ENCODE measurements around the gene ADAMTS17.

ADAMTS17 gene

DNA sequence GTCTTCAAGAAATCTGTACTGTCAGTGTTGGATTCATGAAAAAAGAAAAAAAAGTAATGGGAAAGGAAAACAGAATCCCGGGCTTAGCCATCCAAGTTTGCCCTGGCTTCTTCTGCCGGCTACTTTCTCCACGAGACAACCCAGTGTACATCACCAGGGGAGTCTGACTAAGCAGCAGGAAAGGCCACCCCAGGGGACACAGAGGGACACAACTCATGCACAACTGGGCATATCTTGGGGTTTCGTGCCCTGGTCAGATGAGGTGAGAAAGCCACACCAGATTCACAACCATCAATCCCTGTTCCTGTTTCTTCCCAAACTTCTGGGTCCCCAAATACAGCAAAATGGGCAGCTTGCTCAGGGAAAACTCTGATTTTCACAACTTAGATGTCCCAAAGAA, 33.2 kb downstream of the ADAMTS17 start:
- DNase-seq, result no peak

DNA sequence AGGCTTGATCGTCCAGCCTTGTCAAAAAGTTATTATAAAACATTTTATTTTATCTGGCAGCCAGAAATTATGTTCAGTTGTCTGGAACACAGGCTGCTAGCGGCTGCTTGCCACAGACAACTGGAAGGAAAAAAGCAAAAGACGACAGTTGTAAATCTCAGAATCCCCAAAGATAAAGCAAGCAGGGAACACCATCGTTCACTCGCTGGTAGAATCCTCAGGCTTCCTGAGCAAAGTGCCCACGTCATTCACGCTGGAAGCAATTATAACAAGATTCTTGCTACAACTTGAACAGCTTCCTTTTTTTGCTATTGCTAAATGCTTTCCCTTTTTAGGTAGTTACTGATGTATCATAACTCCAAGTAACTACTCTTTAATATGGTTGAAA, 33.6 kb downstream of the ADAMTS17 start:
- DNase-seq, result no peak

DNA sequence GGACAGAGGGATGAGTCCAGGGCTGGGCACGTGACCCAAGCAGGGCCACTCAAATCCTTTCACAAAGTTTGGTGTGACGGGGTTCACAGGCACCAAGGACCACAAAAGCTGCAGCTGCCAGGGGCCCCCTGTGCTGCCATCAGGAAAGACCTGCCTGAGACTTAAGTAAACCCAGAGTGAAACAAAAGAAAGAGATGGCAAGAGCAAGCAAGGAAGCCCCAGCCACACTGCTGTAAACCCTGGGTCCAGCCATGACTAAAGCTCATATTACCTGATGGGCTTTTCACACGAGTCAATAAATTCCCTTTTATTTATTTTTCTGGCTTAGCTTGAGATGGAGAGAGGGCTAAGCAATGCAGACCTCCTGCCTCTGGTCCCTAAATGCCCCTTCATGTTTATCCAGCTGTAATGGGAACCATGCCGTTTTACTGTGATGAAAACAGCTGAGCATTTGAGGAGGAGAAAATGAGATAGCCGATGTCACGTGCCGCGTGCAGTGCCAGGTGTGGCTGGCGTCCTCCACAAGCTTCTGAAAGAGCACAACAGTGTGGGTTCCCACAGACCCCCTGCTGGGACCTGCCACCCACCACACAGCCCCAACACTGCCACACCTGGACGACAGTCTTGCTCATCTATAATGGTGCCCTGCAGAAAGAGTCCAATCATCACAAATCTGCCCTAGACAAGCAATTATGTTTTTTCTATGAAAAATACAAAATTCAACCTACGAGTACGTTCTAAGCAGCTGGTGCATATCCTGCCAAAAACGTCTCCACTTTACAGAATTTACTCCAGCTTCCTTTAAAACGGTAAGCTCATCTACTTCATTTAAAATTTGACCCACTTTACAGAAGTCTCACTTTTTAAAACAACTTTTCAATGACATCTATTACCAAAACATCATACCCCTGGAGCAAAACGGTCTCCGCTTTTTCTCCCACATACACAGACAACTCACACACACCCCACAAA, 34.2 kb downstream of the ADAMTS17 start:
- no peak for DNase-seq

DNA sequence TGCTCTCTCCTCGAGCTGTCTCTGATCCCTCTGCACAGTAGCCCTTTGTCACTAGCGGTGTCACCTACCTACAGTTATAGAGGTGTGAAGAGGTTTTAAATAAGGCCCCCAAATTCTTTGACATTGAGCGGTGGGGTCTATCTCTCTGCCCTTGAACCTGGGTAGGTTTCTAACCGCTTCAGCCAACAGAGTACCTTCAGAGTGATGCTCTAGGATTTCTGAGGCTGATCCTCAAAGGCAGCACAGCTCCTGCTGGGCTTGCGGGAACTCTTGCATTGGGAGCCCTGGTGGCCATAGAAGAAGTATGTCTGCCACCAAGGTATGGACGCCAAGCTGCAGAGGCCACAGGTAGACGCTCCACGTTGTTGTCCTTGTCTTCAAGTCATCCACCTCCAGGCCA, 35.7 kb downstream of the ADAMTS17 start:
- DNase-seq, result no peak

DNA sequence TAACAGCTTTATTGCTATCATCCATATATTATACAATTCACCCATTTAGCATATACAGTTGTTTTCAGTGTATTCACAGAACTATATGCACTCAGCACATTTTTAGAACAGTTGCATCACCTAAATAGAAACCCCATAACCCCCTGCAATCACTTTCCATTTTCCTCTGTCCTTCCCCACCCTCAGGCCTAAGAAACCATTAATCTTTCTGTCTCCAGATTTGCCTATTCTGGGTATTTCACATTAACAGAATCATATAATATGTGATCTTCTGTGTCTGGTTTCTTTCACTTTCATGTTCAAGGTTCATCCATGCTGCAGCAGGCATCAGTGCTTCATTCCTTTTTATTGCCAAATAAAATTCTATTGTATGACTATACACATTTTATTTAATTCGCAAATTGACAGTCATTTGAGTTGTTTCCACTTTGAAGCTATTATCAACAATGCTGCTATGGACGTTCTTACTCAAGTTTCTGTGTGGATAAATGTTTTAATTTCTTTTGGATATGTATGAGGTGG, 39.8 kb downstream of the ADAMTS17 start:
- DNase-seq, result no peak

DNA sequence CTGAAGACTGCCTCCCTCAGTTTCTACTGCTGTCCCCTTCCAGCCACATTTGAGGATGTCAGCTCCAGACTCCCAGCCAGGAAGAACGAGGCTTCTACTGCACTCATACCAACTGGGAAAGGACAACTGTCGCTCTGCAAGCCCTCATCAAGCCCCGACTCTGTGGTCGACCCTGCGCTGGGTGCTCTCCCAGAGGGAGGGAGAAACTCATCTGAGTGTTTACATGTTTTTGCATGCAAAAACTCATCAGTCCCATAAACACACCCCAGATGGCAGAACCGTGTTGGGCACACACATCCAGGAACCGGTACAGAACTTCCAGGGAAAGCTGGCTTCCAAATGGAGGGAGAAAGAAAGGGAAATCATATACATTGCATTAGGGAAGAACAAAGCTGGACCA, 43.5 kb downstream of the ADAMTS17 start:
- no peak for DNase-seq

DNA sequence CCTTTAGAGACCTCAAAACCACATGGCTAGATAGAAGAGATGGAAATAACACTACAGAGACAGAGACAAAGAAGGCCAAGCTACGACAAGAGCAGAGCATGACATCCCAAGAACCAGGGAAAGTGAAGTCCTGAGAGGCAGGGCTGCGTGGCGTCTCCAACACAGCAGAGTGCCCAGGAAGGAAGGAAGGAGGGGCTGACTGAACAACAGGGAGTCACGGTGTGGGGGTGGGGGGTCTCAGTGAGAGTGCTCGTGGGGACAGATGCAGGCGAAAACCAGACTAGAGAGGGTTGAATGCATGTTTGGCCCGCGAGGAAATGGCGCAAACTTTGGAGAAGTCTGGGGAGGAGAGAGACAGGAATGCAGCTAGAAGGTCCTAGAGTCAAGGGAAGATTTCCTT, 44.0 kb downstream of the ADAMTS17 start:
- no peak for DNase-seq

DNA sequence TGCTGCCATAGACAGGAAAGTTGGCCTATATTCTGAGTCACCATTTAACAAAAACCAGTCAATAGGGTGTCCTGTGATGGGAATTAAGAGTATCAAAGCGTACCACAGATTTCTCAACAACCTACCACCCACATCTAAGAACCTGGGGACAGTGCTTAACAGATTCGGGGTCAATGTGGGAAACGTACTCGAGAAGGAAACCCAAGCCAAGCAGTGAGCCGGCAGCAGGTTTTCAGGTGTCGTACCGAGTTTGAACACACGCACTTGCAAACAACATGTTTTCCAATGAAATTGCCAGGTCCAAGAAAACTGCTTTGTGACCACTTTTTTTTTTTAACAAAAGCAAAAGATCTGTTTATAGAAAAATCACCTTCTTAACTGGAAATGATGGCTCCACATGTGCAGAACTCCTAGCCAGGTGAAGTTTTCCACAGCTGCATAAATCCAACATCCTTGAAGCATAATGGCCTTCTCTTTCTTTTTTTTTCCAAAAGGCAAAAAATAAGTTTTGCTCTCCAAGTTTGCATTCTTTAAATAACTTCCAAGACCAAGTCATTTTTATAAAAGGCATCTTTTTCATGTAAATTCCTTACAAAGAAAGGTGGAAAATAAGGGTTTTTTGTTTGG, 45.7 kb downstream of the ADAMTS17 start:
- no peak for DNase-seq

DNA sequence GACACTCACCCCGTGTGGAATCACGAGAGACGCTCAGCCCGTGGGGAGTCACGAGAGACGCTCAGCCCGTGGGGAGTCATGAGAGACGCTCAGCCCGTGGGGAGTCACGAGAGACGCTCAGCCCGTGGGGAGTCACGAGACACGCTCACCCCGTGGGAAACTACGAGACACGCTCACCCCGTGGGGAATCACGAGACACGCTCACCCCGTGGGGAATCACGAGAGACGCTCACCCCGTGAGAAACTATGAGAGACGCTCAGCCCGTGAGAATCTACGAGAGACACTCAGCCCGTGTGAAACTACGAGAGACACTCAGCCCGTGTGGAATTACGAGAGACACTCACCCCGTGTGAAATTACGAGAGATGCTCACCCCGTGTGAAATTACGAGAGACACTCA, 49.8 kb downstream of the ADAMTS17 start:
- no peak for DNase-seq

DNA sequence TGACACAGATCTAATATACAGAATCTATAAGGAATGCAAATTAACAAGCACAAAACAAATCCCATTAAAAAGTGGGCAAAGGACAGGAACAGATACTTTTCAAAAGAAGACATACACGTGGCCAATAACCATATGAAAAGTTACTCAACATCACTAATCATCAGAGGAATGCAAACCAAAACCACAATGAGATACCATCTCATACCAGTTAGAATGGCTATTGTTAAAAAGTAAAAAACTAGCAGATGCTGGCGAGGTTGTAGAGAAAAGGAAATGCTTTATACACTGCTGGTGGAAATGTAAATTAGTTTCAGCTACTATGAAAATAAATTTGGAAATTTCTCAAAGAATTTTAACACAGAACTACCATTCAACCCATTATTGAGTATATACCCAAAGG, 50.7 kb downstream of the ADAMTS17 start:
- no peak for DNase-seq

DNA sequence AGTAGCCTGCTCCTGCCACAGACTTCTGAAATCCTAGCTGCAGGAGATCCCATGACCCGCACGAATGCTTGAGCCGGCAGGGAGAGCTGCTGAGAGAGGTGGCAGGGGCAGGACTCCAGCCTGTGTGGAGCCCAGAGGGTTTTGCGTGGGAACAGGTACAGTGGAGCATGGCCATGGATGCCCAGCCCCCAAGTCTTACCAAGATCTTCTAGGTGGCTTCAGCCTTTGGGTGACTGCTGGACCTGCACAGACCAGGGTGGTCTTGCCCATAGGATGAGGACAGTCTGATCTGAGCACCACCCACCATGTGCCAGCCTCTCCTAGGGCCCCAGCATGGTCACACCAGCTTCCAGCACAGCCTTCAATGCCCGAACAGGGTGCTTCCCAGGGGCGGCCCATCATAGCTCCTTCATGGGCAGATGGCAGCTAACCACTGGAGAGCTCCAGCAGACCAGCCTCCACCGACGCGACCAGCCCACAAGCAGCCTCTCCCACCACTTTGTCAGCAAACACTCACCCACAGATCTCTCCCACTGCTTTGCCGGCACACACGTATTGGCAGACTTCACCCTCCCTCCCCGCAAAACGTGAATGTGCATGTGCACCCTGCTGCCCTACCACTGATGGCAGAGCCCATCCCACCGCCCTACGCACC, 56.0 kb downstream of the ADAMTS17 start:
- no peak for DNase-seq

DNA sequence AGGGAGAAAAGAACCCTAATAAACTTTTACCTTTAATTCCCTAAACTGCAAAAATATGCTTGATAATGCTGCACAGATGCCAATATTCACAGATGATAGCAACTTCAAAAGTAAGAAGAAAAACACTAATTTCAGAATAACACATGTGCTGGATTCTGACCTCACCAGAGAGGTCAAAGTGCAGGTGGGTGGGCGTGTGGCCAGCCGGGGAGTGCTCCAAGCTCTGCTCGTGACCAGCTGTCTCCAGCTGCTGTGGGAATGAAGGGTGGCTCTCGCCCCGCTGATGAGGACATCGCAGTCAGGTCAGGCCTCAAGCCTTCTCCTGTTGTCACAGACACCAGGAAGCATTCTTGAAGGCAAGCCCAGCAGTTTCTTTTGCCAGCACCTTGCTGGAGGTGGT, 57.1 kb downstream of the ADAMTS17 start:
- no peak for DNase-seq

DNA sequence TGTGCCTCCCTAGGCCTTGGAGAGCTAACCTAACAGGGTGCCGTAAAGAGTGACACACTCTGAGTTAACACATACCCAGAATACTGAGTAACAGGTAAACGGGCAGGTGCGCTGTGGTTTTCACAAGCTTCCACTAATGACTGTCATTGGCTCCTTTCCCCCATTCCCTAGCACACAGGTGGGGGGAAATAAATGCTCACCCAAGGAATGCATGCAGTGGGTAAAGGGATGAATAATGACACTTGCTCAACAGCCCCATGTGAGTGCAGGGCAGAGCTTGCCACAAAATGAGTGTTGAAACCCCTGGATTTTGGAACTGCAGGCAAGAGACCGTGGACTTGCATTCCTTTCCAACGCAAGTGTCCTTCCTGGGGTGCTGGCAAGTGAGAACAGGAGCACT, 57.6 kb downstream of the ADAMTS17 start:
- DNase-seq, result no peak

DNA sequence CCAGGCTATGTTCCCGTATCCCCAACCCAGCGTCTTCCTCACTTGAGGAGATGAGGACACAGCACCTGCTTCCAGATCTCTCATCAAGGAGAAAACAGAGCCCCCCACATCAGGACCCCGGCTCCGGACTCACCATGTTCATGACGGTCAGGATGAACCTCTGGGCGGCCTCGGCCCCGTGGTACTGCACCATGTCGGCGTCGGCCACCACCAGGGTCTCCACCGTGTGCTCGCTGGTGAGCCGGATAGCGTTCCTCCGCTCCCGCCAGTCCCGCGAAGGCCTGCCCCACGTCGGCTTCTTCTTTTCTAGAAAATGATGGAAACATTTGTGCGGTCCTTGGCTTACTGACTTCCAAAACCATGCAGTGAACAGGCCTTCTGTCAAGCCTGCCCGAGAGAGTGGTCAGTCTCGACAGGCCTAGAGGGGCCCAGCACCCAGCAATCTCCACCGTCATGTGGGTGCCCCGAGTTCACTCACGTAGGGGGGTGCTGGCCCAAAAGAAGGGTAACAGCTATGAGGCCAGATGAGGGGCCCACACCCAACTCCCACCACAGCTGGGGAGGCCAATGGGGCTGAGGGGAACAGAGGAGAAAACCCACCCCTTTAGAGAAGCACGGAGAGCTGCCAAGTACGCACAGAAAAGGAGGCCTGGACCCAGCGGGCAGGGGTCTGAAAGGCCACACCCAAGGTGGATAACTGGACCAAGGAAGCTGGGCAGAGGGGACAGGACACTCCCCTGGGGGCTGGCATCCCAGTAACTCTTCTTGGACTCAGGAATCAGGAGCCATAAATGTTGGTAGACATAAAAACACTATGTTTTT, 60.5 kb downstream of the ADAMTS17 start:
- no peak for DNase-seq

DNA sequence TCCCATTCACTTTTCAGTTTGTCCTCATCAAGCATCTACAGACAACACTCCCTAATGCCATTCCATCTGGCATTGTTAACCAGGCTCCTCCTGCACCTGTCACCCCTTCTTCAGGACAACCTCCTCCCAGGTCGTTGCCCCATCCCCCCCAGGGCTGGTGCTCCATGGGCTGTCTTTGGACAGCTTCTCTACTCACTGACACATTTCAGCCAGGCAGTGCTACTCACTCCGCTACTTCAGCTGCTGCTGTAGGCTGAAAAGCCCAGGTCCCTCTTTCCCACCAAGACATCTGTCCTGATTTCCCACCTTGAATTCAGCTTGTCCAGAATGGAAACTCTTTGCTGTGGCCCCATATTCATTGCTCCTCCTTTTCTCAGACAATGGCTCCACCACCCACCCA, 61.9 kb downstream of the ADAMTS17 start:
- no peak for DNase-seq

DNA sequence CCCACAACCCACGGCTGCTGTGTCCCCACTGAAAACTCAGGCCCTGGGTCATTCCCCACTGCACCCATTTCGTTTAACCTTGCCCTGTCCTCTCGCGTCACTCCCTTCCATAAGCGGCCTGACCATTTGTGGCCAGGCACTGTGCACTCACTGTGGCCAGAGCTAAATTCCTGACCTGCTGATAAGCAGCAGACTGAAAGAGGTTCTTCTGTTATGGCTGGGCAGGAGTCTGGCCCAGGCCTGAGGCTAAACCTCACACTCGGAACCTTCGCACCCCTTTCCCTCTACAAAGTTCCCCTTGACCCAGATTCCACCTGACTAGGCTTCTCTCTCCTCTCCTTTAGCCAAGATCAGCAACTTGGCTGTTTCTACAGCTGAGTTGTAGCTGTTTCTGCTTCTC, 62.3 kb downstream of the ADAMTS17 start:
- no peak for DNase-seq

DNA sequence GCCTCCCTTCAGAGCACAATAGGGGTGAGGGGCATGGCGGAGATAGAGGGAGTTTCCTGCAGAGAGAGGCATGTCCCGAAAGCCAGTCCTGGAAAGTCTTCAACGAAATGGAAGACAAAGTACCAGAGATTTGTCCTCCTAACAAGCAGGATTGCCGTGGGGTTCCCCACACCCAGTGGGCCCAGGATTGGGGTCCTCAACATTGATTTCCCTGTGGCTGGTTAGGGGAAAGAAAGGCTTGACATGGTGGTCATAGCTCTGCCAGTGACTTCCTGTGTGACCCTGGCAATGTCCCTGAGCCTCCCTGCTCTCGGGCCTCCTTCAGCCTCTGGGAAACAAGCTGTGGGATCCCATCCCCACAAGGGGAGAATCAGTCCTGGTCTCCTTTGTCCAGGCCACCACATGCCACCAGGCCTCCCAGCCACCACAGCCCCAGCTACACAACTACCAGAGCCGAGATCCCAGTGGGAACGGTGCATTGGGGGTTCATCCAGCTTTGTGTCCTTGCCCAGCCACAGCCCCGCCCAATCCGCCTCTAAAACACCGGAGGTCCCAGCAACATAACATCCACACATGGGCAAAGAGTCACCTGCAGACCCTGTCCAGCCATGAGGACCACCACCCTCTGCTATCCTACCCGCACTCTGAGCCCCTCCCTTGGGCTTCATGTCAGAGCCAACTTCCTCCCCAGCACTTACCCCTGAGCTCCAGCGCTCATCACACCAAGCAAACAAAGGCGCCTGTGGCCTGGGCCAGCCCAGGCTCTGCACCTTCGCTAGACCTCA, 63.0 kb downstream of the ADAMTS17 start:
- DNase-seq, result no peak

DNA sequence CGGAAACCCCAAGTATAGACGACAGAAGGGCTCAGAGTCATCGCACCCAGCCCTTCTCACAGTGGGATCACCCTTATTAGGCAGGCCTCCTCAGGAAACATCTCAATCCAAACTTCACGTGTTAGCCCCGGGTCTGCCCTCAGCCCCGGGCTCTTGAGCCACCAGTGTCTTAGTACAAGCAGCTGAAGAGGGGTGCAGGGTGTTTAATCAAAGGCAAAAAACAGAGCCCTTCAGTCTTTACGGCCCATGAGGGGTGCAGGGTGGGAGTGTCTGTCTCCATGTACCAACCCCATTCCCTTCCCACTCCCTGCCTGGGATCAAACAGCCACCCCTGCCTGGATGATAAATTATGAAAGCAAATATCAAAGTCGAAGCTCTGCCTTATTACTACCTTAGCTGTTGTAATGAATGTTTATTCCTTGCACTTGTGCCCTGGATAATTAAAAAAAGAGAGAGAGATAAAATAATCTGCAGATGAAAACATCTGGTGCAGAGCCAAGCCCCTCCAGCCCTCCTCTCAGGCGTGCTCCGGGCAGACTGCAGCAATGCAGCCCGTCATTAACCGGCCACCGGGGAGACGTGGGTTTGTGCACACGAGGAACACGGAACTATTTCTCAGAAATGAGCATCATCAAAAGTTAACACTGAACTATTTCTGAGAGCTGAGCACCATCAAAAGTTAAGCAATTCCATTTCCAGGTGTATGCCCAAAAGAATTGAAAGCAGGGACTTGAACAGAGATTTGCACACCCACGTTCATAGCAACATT, 64.5 kb downstream of the ADAMTS17 start:
- no peak for DNase-seq

DNA sequence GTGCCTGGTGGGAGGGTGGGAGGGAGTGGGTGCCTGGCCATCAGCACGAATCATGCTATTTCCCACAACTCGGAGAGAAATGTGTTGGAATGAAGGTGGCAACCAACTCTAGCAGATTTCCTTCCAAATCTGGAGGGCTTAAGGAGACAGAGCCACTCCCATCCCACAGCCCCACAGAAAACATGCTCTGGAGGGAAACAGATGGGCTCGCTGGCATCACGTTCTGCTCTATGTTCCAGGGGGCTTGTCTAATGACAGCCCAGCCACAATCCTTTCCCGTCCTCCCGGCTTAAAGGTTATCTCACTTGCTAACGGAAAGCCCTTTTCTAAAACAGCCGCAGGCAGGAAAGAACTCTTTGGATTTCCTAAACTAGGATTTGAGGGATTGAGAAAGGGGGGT, 65.3 kb downstream of the ADAMTS17 start:
- no peak for DNase-seq

DNA sequence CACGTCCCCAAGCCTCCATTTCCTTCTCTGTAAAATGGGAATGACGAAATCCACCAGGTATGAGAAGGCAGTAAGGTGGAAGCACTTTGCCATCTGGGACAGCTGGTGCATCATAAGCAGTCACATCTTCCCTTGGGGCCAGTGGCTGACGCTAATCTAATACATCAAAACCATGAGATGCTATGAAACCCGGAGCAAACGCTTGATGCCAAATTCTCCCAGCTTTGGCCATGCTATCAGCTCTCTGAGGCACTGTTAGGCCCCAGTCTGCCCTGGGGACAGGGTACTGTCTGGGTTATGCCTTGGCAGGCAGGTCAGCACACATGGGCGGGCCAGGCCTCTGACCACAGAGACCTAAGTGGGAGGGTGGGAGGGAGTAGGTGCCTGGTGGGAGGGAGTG, 66.1 kb downstream of the ADAMTS17 start:
- DNase-seq, result no peak

DNA sequence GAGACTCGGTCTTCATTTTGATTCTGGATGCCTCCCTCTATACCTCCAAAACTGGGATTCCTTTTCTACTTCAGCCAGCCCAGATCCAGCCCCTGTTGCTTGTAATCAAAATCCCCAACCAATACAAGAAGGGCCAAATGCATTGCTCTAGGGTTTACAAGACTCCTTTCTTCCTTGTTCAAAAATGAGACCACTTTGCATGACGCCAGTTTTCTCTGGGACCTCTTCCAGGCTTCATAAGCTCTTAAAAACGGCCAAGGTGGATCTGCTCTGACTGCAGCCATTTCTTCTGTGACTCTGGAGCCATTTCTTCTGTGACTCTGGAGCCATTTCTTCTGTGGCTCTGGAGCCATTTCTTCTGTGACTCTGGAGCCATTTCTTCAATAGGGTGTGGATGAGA, 71.9 kb downstream of the ADAMTS17 start:
- DNase-seq, result no peak
